Uterus (tissue), 2 donors: ENCODE results near the gene DCAF8.

Experiments used
- POLR2A ChIP-seq, 2 donors: fragments of 450-650 bp; IDR thresholded peaks; one replicate each; pipeline ENCODE4 v1.6.1; 2016; ENCODE audit warnings: antibody characterized with exemption in 2 of 2, mild to moderate bottlenecking in 1 of 2, moderate library complexity in 1 of 2
- TF ChIP-seq, protein P1 (sequence below), 4 experiments: fragments of 200-600 bp in 2 of 4; fragments of 450-650 bp in 2 of 4; sonication (generic) in 2 of 4; IDR thresholded peaks; one replicate each; pipeline ENCODE4 v1.5.1; 2016 to 2019; ENCODE audit warnings: antibody characterized with exemption in 4 of 4, mild to moderate bottlenecking in 2 of 4, moderate library complexity in 1 of 4

DNA sequence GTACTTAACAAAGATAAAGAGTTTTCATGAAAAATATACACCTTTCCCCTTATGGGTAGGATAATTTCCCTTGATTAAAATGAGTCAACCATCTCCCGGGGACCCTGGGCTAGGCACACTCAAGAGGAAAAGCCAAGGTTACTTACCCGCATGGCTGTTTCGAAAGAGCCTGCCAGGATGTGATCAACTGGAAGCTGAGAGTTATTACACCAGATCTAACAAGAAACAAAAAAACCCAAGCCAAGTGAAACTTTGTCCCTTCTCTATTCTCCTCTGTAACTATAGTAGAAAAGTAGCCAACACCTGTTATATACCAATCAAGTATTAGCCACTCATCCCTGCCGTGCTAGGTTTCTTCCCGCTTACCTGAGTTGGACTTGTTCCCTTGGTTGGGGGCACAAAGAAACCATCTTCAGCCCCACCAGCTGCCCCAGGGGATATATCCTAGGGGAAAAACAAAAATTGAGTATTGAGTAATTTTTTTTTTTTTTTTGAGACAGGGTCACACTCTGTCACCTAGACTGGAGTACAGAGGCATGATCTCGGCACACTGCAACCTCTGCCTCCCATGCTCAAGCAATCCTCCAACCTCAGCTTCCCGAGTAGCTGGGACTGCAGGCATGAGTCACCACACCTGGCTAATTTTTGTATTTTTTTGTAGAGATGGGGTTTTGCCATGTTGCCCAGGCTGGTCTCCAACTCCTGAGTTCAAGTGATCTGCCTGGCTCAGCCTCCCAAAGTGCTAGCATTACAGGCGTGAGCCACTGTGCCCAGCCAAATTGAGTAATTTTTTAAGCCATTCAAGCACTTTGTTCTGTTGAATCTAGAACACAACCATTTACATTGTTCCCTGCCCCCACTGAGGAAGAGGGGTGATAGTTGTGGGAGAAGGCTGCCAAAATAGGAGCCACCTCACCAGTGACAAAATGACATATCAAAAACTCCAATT is 30.9 kb upstream of the DCAF8 start:
- TF ChIP-seq POLR2A (IDR thresholded peaks at IDR 0.05), result no peak
- TF ChIP-seq, protein P1, sequence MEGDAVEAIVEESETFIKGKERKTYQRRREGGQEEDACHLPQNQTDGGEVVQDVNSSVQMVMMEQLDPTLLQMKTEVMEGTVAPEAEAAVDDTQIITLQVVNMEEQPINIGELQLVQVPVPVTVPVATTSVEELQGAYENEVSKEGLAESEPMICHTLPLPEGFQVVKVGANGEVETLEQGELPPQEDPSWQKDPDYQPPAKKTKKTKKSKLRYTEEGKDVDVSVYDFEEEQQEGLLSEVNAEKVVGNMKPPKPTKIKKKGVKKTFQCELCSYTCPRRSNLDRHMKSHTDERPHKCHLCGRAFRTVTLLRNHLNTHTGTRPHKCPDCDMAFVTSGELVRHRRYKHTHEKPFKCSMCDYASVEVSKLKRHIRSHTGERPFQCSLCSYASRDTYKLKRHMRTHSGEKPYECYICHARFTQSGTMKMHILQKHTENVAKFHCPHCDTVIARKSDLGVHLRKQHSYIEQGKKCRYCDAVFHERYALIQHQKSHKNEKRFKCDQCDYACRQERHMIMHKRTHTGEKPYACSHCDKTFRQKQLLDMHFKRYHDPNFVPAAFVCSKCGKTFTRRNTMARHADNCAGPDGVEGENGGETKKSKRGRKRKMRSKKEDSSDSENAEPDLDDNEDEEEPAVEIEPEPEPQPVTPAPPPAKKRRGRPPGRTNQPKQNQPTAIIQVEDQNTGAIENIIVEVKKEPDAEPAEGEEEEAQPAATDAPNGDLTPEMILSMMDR (IDR thresholded peaks at IDR 0.05), result no peak
